Progenitor cell of endocrine pancreas (in vitro differentiated cells): ENCODE results near the gene TRIM58. TPM values are rescaled to one million over a fixed set of nuclear protein-coding genes. Genes with fewer than 3 reads are reported as not detected.

Experiments used
- DNase-seq: peaks from one replicate; pipeline ENCODE4 v3.0.0; 2021; ENCODE audit warnings: low spot score; ENCODE audit not compliant: unreplicated experiment
- H3K27ac Mint-ChIP-seq: 2 replicates; pipeline ENCODE4 v1.8.0; 2021; ENCODE audit warnings: mild to moderate bottlenecking, moderate library complexity, mixed read lengths
- H3K27me3 Mint-ChIP-seq: 2 replicates; pipeline ENCODE4 v1.8.0; 2021; ENCODE audit warnings: mixed read lengths
- H3K36me3 Mint-ChIP-seq: 2 replicates; pipeline ENCODE4 v1.8.0; 2022; ENCODE audit warnings: mixed read lengths; ENCODE audit not compliant: insufficient read depth
- H3K4me1 Mint-ChIP-seq: 2 replicates; pipeline ENCODE4 v1.8.0; 2021; ENCODE audit warnings: low read depth, mixed read lengths
- H3K4me3 Mint-ChIP-seq: 2 replicates; pipeline ENCODE4 v1.8.0; 2021; ENCODE audit warnings: low read depth, mild to moderate bottlenecking, moderate library complexity, mixed read lengths
- H3K9me3 Mint-ChIP-seq: 2 replicates; pipeline ENCODE4 v1.8.0; 2021; ENCODE audit warnings: low read depth, mixed read lengths
- CTCF ChIP-seq: fragments of 200-600 bp; sonication (generic); IDR thresholded peaks from one replicate; pipeline ENCODE4 v1.5.0; 2021; ENCODE audit warnings: antibody characterized with exemption, mild to moderate bottlenecking; ENCODE audit not compliant: unreplicated experiment
- total RNA-seq: library from RNA; stranded (reverse); gene quantifications from 2 replicates; pipeline ENCODE4 v1.2.1, GENCODE V29; 2021

The TRIM58 gene
- total RNA-seq, 1 donor from 2014 or later = 1.1 TPM

GRCh38 chr1:247883346-247883745, 26.4 kb downstream of the TRIM58 start:
- H3K36me3 Mint-ChIP-seq = no peaks in the 10 kb centered on the region
- no peak for TF ChIP-seq CTCF
- no peak overlapping the region for H3K4me3 Mint-ChIP-seq
- DNase-seq = no peak
- no peaks in the 10 kb centered on the region for H3K27me3 Mint-ChIP-seq
- H3K27ac Mint-ChIP-seq = no peak overlapping the region
- H3K4me1 Mint-ChIP-seq = no peaks in the 10 kb centered on the region
- H3K9me3 Mint-ChIP-seq = peaks cover 10% of the 10 kb centered on the region

- H3K4me3 Mint-ChIP-seq = no peak overlapping the region
- no peak overlapping the region for H3K27ac Mint-ChIP-seq
- TF ChIP-seq CTCF = no peak
- H3K27me3 Mint-ChIP-seq = no peaks in the 10 kb centered on the region
- H3K36me3 Mint-ChIP-seq = no peaks in the 10 kb centered on the region
- no peaks in the 10 kb centered on the region for H3K9me3 Mint-ChIP-seq
- no peaks in the 10 kb centered on the region for H3K4me1 Mint-ChIP-seq
- no peak for DNase-seq
These were observed 27.9 kb downstream of the TRIM58 start for GRCh38 chr1:247884797-247885413.

- H3K27me3 Mint-ChIP-seq = no peaks in the 10 kb centered on the region
- H3K9me3 Mint-ChIP-seq = peaks cover 8% of the 10 kb centered on the region
- no peaks in the 10 kb centered on the region for H3K4me1 Mint-ChIP-seq
- TF ChIP-seq CTCF = no peak
- no peak for DNase-seq
- H3K4me3 Mint-ChIP-seq = no peak within 1 kb of the TSS
- H3K27ac Mint-ChIP-seq = no peak within 1 kb of the TSS
- H3K36me3 Mint-ChIP-seq = peaks cover 2% of the 10 kb centered on the region
These were observed 38.2 kb downstream of the TRIM58 start, which contains the start of gene OR2W3 for GRCh38 chr1:247895163-247895637. Gene OR2W3 (plus strand): TSS chr1:247895587. CDS start chr1:247895587, 0 bp downstream.

- no peaks in the 10 kb centered on the region for H3K27me3 Mint-ChIP-seq
- no peak for TF ChIP-seq CTCF
- H3K4me1 Mint-ChIP-seq = no peaks in the 10 kb centered on the region
- no peak for DNase-seq
- peaks cover 2% of the 10 kb centered on the region for H3K36me3 Mint-ChIP-seq
- no peak overlapping the region for H3K27ac Mint-ChIP-seq
- peaks cover 8% of the 10 kb centered on the region for H3K9me3 Mint-ChIP-seq
- no peak overlapping the region for H3K4me3 Mint-ChIP-seq
These were observed 39.0 kb downstream of the TRIM58 start for GRCh38 chr1:247895976-247896375.

GRCh38 chr1:247904122-247904521, 47.1 kb downstream of the TRIM58 start:
- peaks cover 35% of the 10 kb centered on the region for H3K9me3 Mint-ChIP-seq

More at GRCh38 chr1:247904122-247904521, 47.1 kb downstream of the TRIM58 start:
- Mint-ChIP-seq H3K4me3 (no peak overlapping the region), H3K4me1 (no peaks in the 10 kb centered on the region), H3K27me3 (no peaks in the 10 kb centered on the region), H3K36me3 (no peaks in the 10 kb centered on the region), H3K27ac (no peak overlapping the region)
- TF ChIP-seq CTCF = no peak
- DNase-seq = no peak
